Liver (tissue), 9 donors: Measurements from ENCODE around the gene OTUD7B. TPM values are rescaled to one million over a fixed set of nuclear protein-coding genes. Genes with fewer than 3 reads are reported as not detected.
"Not testable (repeated sequence)": the region's sequence is repeated elsewhere in the genome, so short reads cannot be mapped to it uniquely, and the experiment has no call there.

Experiments used
- DNase-seq: peaks from one replicate; pipeline ENCODE4 v3.0.0-alpha.2; 2017; ENCODE audit warnings: low spot score
- H3K27ac ChIP-seq, 2 donors: one replicate each; pipeline ENCODE4 v1.7.0; 2013; ENCODE audit warnings: inconsistent platforms in 2 of 2, low read length in 2 of 2, control low read depth in 1 of 2, low read depth in 1 of 2, mild to moderate bottlenecking in 1 of 2
- H3K27me3 ChIP-seq, 4 donors: one replicate each; pipeline versions ENCODE4 v1.6.1 to v1.7.0; 2013; ENCODE audit warnings: low read length in 3 of 4, inconsistent platforms in 1 of 4, mild to moderate bottlenecking in 1 of 4, moderate library complexity in 1 of 4; ENCODE audit not compliant: control insufficient read depth in 4 of 4, insufficient read depth in 4 of 4
- H3K36me3 ChIP-seq, 4 donors: one replicate each; pipeline versions ENCODE4 v1.6.1 to v1.7.0; 2013; ENCODE audit warnings: low read length in 3 of 4, mild to moderate bottlenecking in 3 of 4, low read depth in 1 of 4, moderate library complexity in 1 of 4; ENCODE audit not compliant: control insufficient read depth in 4 of 4, insufficient read depth in 3 of 4
- H3K4me1 ChIP-seq, 4 donors: one replicate each; pipeline versions ENCODE4 v1.6.1 to v1.7.0; 2013; ENCODE audit warnings: low read length in 3 of 4, mild to moderate bottlenecking in 3 of 4, moderate library complexity in 1 of 4; ENCODE audit not compliant: control insufficient read depth in 4 of 4, insufficient read depth in 4 of 4
- H3K4me3 ChIP-seq, 3 donors: one replicate each; pipeline versions ENCODE4 v1.6.1 to v1.7.0; 2013; ENCODE audit warnings: low read length in 3 of 3, control low read depth in 1 of 3, low read depth in 1 of 3, mild to moderate bottlenecking in 1 of 3
- H3K9ac ChIP-seq, 2 donors: one replicate each; pipeline ENCODE4 v1.7.0; 2013; ENCODE audit warnings: low read length in 2 of 2, mild to moderate bottlenecking in 2 of 2, moderate library complexity in 2 of 2, control low read depth in 1 of 2, low read depth in 1 of 2
- H3K9me3 ChIP-seq, 4 donors: one replicate each; pipeline versions ENCODE4 v1.6.1 to v1.7.0; 2013; ENCODE audit warnings: low read length in 3 of 4; ENCODE audit not compliant: control insufficient read depth in 4 of 4
- ATF3 ChIP-seq: IDR thresholded peaks from 2 replicates; pipeline ENCODE4 v1.6.1; 2016; ENCODE audit warnings: antibody characterized with exemption
- FOXA1 ChIP-seq: IDR thresholded peaks from 2 replicates; pipeline ENCODE4 v1.6.1; 2016; ENCODE audit warnings: antibody characterized with exemption
- REST ChIP-seq: IDR thresholded peaks from 2 replicates; pipeline ENCODE4 v1.6.1; 2016; ENCODE audit warnings: antibody characterized with exemption, mild to moderate bottlenecking
- TAF1 ChIP-seq: conservative IDR thresholded peaks from 2 replicates; pipeline ENCODE4 v1.6.1; 2016; ENCODE audit warnings: antibody characterized with exemption, mild to moderate bottlenecking
- YY1 ChIP-seq: IDR thresholded peaks from 2 replicates; pipeline ENCODE4 v1.6.1; 2016; ENCODE audit warnings: antibody characterized with exemption, mild to moderate bottlenecking
- whole genome bisulfite sequencing: extraction: QIAGEN DNeasy Blood & Tissue Kit; methylation state at CpG from one replicate; pipeline ENCODE4 v1.1.7; 2013; 5-methylcytosine and 5-hydroxymethylcytosine counted together
- polyA plus RNA-seq, 2 donors: library from polyadenylated mRNA; stranded (reverse) in 1 of 2; unstranded in 1 of 2; fragments of 200-250 nt in 1 of 2; fragments of >200 nt in 1 of 2; fragmentation: Nextera tagmentation in 1 of 2; extraction: Ambion mirVana in 1 of 2; gene quantifications; one replicate each; pipeline versions ENCODE4 v1.2.1 to v1.2.3, GENCODE V29; 2013 to 2015
- total RNA-seq, 2 donors: library from RNA; depleted of rRNA; stranded (reverse); fragments of >200 nt; gene quantifications; one replicate each; pipeline ENCODE4 v1.2.3, GENCODE V29; 2014
- TF ChIP-seq, protein P1 (sequence below): IDR thresholded peaks from 2 replicates; pipeline ENCODE4 v1.6.1; 2016; ENCODE audit warnings: antibody characterized with exemption
- donor health status: healthy.
- donor health status: healthy.
- donor health status: healthy.
- donor health status: healthy.
- donor health status: healthy.

The OTUD7B gene
- total and polyA plus RNA-seq, 4 donors = 2.1 to 19.2 (median 6.9) TPM

DNA sequence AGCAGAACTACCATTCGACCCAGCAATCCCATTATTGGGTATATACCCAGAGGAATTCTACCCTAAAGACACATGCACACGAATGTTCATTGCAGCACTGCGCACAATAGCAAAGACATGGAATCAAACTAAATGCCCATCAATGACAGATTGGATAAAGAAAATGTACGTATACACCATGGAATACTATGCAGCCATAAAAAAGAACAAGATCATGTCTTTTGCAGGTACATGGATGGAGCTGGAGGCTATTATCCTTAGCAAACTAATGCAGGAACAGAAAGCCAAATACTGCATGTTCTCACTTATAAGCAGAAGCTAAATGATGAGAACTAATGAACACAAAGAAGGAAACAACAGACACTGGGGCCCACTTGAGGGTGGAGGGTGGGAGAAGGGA is 45.0 kb upstream of the OTUD7B start:
- WGBS = 95% methylated on average over 4 of the region's 4 CpGs
- not testable (repeated sequence) for H3K4me1 ChIP-seq, DNase-seq, H3K27ac ChIP-seq, H3K27me3 ChIP-seq, H3K4me3 ChIP-seq, H3K36me3 ChIP-seq, H3K9ac ChIP-seq, H3K9me3 ChIP-seq

DNA sequence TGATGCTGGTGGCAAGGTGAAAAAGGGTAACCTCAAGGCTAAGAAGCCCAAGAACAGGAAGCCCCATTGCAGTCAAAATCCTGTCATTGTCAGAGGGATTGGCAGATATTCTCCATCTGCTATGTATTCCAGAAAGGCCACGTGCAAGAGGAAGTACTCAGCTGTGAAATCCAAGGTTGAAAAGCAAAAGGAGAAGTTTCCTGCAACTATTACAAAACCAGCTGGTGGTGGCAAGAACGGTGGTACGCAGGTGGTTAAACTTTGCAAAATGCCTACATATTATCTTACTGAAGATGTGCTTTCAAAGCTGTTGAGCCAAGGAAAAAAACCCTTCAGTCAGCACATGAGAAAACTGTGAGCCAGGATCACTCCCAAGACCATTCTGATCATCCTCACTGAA is 43.4 kb upstream of the OTUD7B start:
- 73% methylated on average over 3 of the region's 3 CpGs for WGBS
- H3K4me1 ChIP-seq = peaks cover 0 to 8% (median 2%) of the 10 kb centered on the region in 4 donors
- no peak overlapping the region for H3K27ac ChIP-seq
- no peaks in the 10 kb centered on the region for H3K9me3 ChIP-seq
- no peaks in the 10 kb centered on the region for H3K27me3 ChIP-seq
- DNase-seq = no peak
- H3K9ac ChIP-seq = no peak overlapping the region
- H3K36me3 ChIP-seq = no peaks in the 10 kb centered on the region
- TF ChIP-seq, protein P1, sequence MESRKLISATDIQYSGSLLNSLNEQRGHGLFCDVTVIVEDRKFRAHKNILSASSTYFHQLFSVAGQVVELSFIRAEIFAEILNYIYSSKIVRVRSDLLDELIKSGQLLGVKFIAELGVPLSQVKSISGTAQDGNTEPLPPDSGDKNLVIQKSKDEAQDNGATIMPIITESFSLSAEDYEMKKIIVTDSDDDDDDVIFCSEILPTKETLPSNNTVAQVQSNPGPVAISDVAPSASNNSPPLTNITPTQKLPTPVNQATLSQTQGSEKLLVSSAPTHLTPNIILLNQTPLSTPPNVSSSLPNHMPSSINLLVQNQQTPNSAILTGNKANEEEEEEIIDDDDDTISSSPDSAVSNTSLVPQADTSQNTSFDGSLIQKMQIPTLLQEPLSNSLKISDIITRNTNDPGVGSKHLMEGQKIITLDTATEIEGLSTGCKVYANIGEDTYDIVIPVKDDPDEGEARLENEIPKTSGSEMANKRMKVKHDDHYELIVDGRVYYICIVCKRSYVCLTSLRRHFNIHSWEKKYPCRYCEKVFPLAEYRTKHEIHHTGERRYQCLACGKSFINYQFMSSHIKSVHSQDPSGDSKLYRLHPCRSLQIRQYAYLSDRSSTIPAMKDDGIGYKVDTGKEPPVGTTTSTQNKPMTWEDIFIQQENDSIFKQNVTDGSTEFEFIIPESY = no peak
- no peak for TF ChIP-seq FOXA1
- H3K4me3 ChIP-seq = no peak overlapping the region

DNA sequence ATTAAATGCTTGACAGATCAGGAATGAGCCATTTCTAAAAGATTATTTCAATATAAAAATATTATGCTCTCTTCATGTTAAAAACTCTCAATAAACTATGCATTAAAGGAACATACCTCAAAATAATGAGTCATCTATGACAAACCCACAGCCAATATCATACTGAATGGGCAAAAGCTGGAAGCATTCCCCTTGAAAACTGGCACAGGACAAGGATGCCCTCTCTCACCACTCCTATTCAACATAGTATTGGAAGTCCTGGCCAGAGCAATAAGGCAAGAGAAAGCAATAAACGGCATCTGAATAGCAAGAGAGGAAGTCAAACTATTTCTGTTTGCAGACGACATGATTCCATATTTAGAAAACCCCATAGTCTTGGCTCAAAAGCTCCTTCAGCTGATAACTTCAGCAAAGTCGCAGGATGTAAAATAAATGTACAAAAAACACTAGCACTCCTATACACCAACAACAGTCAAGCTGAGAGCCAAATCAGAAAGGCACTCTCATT is 41.4 kb upstream of the OTUD7B start:
- not testable (repeated sequence) for H3K4me3 ChIP-seq, H3K36me3 ChIP-seq, H3K27ac ChIP-seq, H3K4me1 ChIP-seq, H3K9ac ChIP-seq, DNase-seq, H3K27me3 ChIP-seq, H3K9me3 ChIP-seq
- WGBS = 68% methylated on average over 3 of the region's 3 CpGs

DNA sequence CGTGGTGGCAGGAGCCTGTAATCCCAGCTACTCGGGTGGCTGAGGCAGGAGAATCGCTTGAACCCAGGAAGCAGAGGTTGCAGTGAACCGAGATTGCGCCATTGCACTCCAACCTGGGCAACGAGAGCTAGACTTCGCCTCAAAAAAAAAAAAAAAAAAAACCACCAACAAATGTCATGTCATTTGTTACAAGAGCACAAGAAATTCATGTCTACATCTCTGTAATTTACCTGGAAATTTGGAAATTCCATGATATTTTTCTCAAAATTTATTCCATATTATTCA is 40.5 kb upstream of the OTUD7B start:
- Histone ChIP-seq H3K27ac (peak overlapping the region in 1 of 2 donors; percentile 72), H3K27me3 (no peaks in the 10 kb centered on the region), H3K9ac (peak overlapping the region in 1 of 2 donors; percentile 64), H3K4me3 (no peak overlapping the region), H3K9me3 (no peaks in the 10 kb centered on the region), H3K4me1 (peaks cover 0 to 8% (median 3%) of the 10 kb centered on the region in 4 donors), H3K36me3 (no peaks in the 10 kb centered on the region)
- DNase-seq = no peak
- TF ChIP-seq TAF1 = no peak
- TF ChIP-seq YY1 = peak; percentile 14
- WGBS = 21% methylated on average over 7 of the region's 7 CpGs

DNA sequence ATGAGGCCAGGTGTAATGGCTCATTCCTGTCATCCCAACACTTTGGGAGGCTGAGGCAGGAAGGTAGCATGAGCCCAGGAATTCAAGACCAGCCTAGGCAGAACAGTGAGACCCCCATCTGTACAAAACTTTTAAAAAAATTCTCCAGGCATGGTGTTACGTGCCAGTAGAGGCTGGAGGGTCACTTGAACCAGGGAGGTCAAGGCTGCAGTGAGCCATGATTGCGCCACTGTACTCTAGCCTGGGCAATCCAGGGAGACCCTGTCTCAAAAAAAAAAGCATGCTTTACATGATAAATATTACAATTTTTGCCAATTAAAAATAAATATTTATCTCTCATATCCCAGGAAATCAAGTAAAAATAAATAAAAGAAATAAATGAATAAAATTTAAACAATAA is 39.4 kb upstream of the OTUD7B start:
- peaks cover 0 to 8% (median 3%) of the 10 kb centered on the region in 4 donors for H3K4me1 ChIP-seq

More for the DNA sequence above, 39.4 kb upstream of the OTUD7B start:
- Histone ChIP-seq H3K9me3 (no peaks in the 10 kb centered on the region), H3K27ac (no peak overlapping the region), H3K27me3 (no peaks in the 10 kb centered on the region), H3K36me3 (no peaks in the 10 kb centered on the region), H3K9ac (no peak overlapping the region), H3K4me3 (no peak overlapping the region)
- TF ChIP-seq, protein P1 = no peak
- TF ChIP-seq TAF1 (no peak), ATF3 (no peak), REST (no peak)
- DNase-seq = no peak
- WGBS = 81% methylated on average over 2 of the region's 2 CpGs
